Right renal pelvis (tissue), 4 donors: Measurements from ENCODE around the gene CAPN7. TPM values are rescaled to one million over a fixed set of nuclear protein-coding genes. Genes with fewer than 3 reads are reported as not detected.
"Not testable (repeated sequence)": the region's sequence is repeated elsewhere in the genome, so short reads cannot be mapped to it uniquely, and the experiment has no call there.

Experiments
- DNase-seq, 4 donors: peaks; one replicate each; pipeline ENCODE4 v3.0.0-alpha.2; 2013; ENCODE audit warnings: low read depth in 4 of 4, low spot score in 3 of 4, missing footprints in 1 of 4
- polyA plus RNA-seq, 4 donors: library from polyadenylated mRNA; unstranded; fragments of 120-200 nt; gene quantifications; one replicate each; pipeline ENCODE4 v1.2.1, GENCODE V29; 2013; ENCODE audit not compliant: insufficient read length in 4 of 4

Gene CAPN7
- polyA plus RNA-seq: 10 to 100 TPM; 42.1 to 54.8 (median 52.4) TPM

DNA sequence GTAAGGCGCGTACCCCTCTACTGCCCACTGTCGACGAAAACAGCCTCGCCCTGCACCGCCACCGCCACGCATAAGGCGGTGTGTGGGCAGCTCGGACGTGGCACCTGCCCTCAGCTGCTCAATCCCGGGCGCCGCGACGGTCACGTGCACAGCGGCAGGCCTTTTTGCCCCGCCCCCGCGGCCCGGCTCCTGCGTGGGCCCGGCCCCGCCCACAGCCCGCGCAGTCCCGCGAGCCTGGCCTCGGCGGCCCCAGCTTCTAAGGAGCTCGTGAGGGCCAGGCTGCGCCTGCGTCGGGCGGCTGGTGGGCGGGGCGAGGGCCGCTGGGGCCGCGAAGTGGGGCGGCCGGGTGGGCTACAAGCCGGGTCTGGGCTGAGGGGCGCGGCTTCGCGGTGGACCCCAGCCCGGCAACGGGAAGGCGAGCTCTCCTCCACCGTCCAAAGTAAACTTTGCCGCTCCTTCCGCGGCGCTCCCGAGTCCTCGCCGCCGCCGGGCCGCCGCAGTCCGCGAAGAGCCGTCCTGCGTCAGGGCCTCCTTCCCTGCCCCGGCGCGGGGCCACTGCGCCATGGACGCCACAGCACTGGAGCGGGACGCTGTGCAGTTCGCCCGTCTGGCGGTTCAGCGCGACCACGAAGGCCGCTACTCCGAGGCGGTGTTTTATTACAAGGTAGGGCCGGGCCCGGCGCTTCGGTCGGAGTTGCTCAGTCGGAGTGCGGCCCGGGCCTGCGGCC, at the start of gene CAPN7:
Gene CAPN7 (plus strand): TSS at position 313 of the 728 bp plus-strand sequence. CDS start 250 bp downstream, at position 563.
- peak; percentile 82 to 88 (median 84) for DNase-seq

DNA sequence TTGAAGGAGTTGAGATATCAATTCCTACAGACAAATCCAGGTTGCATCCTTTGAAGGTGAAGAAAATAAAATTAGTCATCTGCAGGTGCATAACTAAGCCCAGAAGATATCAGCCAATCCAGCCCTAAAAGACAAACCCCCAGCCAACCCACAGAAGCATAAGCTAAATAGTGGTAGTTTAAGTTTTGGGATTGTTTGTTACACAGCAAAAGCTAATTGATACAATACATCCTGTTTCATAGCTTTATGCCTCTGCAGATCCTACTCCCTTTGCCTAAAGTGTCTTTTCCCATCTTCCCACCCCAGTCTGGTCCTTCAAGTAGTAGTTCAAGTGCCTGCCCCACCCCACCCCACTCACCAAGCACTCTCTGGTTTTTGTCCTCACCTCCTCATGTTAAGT, 48.6 kb upstream of the CAPN7 start:
- no peak for DNase-seq

DNA sequence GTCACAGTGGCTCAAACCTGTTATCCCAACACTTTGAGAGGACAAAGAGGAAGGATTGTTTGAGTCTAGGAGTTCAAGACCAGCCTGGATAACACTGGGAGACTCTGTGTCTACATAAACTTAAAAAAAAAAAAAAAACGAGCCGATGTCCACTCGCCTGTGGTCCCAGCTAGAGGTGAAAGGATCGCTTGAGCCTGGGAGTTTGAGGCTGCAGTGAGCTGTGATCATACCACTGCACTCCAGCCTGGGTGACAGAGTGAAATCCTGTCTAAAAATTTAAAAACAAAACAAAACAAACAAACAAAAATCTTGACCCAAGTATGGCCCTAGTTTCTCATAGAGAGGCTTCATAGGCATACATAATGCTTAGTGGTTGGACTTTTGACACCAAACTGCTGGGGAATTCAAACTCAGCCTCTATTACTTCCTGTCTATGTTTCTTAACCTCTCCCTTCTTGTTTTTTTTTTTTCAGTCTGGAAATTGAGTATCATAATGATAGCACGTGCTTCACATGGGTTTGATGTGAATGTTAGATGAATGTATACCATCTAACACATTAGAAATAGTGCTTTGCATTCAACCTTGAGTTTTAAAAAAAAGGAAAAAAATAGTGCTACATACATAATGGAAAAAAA, 46.4 kb upstream of the CAPN7 start:
- DNase-seq: no peak

DNA sequence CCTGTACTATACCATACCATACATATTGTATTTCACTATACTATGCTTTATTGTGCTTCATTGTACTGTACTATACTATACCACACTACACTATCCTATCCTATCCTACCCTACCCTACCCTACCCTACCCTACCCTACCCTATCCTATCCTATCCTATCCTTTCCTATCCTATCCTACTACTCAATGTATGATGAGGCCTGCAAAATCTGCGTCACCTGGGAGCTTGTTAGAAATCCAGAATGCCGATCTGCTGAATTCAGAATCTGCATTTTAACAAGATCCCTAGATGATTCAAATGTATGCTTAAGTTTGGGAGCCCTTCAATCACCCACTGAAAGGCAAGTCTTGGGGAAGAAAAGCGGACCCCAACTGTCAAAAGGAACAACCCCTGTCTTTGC, 45.4 kb upstream of the CAPN7 start:
- no peak for DNase-seq

DNA sequence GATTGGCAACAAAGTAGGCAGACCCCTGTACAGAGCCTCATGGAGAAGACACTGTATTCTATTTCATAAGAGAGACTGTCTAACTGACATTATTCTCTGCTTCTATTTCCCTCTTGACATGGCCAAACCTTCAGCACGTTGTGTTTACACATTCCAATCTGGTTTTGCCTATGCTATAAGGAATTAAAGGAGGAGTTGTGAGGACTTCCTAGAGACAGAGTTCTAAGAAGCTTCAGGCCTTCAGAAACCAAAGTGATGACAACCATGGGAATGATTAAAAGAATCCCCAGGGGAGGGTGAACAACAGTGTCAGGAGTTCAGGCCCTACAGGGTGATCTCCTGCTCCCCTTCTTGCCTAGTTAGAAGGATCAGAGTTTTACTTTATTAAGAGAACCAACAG, 44.9 kb upstream of the CAPN7 start:
- no peak for DNase-seq

DNA sequence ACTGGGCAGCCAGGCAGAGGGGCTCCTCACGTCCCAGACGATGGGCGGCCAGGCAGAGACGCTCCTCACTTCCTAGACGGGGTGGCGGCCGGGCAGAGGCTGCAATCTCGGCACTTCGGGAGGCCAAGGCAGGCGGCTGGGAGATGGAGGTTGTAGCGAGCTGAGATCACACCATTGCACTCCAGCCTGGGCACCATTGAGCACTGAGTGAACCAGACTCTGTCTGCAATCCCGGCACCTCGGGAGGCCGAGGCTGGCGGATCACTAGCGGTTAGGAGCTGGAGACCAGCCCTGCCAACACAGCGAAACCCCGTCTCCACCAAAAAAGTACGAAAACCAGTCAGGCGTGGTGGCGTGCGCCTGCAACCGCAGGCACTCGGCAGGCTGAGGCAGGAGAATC, 42.4 kb upstream of the CAPN7 start:
- DNase-seq: not testable (repeated sequence)

DNA sequence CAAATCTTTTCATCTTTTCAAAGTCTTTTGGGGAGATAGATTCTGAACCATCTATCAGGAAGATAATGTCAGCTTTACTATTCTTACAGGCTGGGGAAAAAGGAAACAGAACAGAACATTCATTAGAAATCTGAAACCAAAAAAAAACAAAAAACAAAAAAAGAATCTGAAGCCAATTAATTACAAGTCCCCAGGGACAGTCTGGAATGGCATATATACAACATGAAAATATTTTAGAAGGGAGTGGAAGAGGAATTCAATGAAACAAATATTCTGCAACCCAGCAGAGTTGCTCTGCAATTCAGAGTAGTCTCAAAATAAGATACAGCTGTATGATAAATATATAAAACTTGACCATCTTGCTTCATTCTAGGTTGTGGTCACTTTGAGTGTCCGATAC, 41.7 kb upstream of the CAPN7 start:
- peak; percentile 28 to 64 (median 52) for DNase-seq

DNA sequence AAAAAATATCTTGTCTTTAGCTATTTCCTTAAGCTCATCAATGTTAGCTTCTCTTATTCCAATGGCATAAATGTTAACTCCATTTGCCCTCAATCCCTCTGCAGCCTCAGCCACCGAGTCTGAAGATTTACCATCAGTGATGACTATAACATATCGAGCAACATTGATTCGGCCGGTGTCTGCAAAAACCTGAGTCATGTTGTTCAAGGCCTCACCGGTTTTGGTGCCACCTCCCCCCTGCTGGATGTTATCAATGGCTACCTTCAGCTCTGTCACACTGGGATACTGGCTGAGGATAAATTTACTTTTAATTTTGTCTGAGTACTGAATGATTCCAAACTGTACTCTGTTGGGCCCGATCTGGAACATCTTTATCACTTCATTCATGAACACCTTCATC, 41.0 kb upstream of the CAPN7 start:
- no peak for DNase-seq

DNA sequence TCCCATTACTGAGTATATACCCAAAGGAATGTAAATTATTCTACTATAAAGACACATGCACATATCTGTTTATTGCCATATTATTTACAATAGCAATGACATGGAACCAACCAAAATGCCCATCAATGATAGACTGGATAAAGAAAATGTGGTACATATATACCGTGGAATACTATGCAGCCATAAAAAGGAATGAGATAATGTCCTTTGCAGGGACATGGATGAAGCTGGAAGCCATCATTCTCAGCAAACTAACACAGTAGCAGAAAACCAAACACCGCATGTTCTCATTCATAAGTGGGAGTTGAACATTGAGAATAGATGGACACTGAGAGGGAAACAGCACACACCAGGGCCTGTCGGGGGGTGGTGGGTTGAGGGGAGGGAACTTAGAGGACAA, 39.7 kb upstream of the CAPN7 start:
- not testable (repeated sequence) for DNase-seq

DNA sequence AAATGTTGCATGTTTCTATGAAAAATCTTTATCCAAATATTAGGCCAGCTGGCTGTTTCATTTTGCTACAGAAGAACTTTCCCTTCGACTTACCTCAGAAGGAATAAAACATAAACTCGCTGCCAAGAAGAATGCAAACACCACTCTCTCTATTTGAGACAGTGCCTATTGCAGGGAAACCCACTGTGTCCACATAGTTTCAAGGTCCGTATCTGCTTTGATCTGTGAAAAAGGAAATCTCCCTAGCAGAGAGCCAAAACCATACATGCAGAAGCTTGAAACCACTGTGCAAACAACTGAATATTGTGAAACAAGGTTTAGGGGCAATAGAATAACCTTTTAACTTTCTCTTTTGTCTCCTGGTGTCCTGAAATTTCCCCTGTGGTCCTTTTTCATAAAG, 35.0 kb upstream of the CAPN7 start:
- no peak for DNase-seq

DNA sequence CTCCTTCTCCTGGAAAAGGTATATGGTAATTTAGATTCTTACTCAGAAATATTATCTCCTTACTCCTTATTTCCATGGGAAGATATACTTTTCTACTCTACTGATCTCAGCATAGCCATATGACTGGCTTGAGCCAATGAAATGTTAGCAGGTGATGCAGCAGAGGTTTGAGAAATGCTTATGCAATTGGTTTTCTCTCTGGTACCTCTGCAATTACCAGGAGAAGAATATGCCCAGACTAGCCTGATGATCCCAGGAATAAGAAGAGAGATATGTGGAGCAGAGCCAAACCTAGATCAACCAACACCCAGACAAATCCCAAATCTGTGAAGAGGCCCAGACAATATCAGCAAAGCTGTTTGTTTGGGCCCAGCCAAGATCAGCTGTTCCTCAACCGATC, 33.2 kb upstream of the CAPN7 start:
- DNase-seq: no peak

DNA sequence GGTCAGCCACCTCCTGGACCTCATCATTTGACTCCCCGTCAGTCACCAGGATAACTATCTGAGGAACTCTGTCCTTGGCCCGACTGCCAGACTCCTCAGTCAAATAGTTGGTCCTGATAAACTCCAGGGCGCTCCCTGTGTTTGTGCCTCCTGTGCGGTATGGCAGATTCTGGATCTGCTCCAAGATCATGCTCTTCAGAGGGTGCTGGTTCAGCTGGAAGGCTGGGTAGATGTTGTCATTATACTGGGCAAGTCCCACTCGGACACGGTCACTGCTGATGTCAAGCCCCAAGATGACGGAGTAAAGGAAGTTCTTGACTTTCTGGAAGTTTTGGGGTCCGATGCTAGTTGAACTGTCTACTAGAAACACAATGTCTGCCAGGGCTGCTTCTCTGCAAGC, 31.1 kb upstream of the CAPN7 start:
- no peak for DNase-seq

DNA sequence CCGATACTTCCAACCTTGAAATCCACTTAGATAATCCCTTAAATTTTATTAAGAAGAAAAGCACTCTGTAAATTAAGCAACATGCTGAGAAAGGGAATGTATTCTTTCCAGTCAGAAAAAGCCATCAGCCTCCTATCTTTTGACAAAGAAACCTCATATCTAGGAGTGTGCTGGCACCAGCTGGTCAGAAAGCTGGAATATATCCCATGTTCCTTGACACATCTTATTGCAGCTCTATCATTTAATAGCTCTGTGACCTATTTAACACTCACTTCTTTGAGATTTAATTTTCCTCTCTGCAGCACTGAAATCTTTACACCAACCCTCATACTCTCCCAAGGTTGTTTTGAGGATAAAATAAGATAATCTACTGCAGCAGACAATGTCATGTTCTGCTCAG, 30.4 kb upstream of the CAPN7 start:
- no peak for DNase-seq

DNA sequence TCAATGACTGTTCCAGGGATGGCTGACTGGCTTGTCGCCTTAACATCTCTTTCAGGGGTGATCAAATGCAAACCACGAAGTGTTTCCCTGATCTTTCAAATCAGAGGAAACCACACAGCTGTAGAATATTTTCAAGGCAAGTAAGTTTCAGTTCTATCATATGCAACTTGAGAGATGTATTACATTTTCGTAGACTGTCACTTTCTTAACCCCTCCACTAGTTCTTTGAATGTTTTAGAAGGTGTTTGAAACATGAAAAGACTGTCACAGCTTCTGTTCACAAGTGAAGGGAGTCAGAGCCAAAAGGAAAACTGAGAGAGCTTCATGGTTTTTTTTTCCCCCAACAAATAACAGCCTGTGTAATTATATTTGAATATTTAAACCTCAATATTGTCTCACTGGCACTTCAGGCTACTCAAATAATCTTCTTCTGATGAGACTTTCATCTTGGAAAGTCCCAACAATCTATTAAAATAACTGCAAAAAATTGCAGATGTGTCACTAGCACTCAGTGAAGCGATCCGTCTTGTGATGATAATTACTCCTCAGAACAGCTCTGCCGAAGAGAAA, 25.9 kb upstream of the CAPN7 start:
- DNase-seq: no peak

DNA sequence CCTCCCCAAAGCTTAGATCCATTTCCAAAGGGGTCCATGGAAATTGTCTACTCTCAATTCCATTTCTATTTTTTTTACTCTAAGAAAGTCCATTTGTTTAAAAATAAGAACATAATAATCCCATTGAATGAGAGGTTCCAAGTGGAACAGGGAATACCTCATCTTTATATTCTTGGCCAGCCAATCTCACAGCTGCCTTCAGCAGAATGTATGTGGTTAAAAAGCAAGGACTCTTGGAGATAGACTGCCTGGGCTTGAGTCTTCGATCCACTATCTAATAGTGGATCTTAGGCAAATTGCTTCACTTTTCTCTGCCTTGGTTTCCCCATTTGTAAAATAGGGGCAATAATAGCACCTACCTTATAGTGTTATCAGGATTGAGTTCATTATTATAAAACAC, 24.5 kb upstream of the CAPN7 start:
- DNase-seq: no peak

DNA sequence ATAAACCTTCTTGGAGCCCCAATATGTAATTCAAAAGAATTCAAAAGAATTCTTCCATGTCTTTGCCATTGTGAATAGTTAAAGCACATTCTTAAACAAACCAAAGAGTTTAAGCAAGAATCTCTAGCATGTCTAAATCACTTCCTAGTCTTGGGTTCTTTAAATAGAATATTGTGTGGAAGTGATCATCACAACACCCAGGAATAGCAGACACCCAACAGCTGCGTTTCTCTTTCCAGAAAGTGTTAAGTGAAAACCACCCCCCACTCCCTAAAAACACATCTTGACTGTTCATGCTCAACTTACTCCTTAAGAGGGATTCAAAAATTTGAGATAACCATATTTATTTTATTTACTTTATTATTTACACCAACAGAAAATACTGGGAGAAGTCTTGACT, 24.1 kb upstream of the CAPN7 start:
- DNase-seq: no peak

DNA sequence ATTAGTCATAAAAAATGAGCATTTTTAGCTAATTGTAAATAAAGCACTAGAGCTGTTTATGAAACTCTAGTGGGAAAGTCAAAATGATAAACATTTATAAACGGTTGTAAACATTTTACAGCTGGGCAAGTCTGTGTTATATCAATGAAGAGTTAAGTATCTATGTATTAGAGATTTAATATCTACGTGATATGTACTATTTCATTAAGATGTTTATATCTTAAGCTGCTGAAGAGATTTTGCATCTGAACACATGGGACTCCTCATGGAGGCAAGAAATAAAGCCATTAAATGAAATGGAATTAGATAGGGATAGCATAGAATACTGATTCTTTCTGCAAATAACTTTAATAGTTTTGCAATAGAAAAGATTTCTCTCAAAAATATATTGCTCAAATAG, 23.0 kb upstream of the CAPN7 start:
- DNase-seq: no peak

DNA sequence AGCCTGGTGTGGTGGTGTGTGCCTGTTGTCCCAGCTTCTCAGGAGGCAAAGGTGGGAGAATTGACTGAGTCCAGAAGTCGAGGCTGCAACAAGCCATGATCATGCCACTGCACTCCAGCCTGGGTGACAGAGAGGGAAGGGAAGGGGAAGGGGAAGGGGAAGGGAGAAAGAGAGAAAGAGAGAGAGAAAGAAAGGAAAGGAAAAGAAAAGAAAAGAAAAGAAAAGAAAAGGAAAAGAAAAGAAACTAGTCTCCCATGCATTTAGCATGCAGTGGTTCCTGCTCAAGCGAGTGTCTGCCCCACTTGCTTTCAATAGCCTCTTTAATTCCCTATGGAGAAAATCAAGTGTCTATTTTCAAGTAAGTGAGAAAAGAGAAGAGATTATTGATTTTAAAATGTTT, 20.6 kb upstream of the CAPN7 start:
- no peak for DNase-seq

DNA sequence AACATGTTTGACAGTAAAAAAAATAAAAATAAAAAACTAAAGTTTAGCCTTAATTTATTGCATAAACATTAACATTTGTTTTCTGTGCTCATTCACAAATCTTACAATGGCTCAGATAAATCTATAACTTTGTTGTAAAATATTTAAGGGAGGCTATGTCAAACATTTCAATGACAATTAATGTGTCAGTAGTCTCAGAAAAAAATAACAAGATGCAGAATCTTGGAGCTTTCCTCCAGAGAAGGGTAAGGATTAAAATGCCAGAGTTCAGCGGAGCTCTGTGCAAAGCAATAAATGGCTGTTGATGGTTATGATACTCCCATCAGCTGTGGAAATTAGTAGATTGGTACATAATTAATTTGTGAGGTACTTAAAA, 20.0 kb upstream of the CAPN7 start:
- DNase-seq: peak in 1 of 4 donors; percentile 20

DNA sequence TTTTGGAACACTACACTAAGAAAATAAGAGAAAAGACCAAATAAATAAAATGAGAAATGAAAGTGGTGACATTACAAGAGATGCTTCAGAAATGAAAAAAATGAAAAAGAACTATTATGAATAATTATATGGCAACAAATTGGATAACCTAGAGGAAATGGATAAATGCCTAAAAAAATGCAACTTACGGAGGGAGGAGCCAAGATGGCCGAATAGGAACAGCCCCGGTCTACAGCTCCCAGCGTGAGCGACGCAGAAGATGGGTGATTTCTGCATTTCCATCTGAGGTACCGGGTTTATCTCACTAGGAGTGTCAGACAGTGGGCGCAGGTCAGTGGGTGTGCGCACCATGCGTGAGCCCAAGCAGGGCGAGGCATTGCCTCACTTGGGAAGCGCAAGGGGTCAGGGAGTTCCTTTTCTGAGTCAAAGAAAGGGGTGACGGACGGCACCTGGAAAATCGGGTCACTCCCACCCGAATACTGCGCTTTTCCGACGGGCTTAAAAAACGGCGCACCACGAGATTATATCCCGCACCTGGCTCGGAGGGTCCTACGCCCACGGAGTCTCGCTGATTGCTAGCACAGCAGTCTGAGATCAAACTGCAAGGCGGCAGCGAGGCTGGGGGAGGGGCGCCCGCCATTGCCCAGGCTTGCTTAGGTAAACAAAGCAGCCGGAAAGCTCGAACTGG, 19.4 kb upstream of the CAPN7 start:
- not testable (repeated sequence) for DNase-seq

DNA sequence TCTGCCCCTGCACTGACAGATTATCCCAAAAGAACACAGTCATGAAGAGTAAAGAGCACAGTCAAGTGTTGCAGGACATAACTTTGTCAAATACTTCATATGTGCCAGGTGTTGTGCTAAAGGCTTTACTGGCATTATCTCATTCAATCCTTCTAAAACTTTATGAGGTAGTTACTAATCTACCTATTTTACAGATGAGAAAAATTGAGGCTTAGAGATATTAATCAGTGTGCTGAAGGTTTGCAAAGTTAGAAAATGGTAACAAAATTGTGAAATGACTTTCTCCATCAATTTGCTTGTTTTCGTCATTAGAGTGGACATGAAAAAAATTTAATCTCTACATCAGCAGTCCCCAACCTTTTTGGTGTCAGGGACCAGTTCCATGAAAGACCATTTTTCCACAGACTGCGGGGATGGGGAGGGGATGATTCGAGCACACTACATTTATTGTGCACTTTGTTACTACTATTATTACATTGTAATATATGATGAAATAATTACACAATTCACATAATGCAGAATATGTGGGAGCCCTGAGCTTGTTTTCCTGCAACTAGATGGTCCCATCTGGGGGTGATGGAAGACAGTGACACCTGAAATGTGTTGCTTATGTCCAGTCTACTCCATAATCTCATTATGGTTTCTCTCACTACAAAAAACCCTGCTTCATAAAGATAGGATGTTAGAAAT, 8.6 kb upstream of the CAPN7 start:
- no peak for DNase-seq
